Mucosa of descending colon (tissue), 3 donors: ENCODE data around the gene OSBPL7. TPM values are rescaled to one million over a fixed set of nuclear protein-coding genes. Genes with fewer than 3 reads are reported as not detected.
"Not testable (repeated sequence)": the region's sequence is repeated elsewhere in the genome, so short reads cannot be mapped to it uniquely, and the experiment has no call there.

Experiments
- ATAC-seq: fragments of 200-7000 bp; cut with Tn5 transposase; one replicate; pipeline ENCODE4 v1.9.1; 2020; ENCODE audit warnings: mild to moderate bottlenecking, moderate library complexity
- DNase-seq, 3 donors: peaks; one replicate each; pipeline ENCODE4 v3.0.0-alpha.2; 2020
- H3K36me3 ChIP-seq: fragments of 200-600 bp; one replicate; pipeline ENCODE4 v1.8.0; 2021; ENCODE audit warnings: low read depth, mild to moderate bottlenecking
- H3K4me1 ChIP-seq: fragments of 200-600 bp; one replicate; pipeline ENCODE4 v1.8.0; 2021; ENCODE audit warnings: low read depth, mild to moderate bottlenecking
- H3K4me3 ChIP-seq: fragments of 200-600 bp; one replicate; pipeline ENCODE4 v1.8.0; 2021; ENCODE audit warnings: mild to moderate bottlenecking
- H3K9me3 ChIP-seq: fragments of 200-600 bp; one replicate; pipeline ENCODE4 v1.8.0; 2021; ENCODE audit warnings: mild to moderate bottlenecking
- intact Hi-C, 2 donors: fragments of 100-400 bp; cut with DNase I in 1 of 2; cut with micrococcal nuclease in 1 of 2; formaldehyde crosslinking; loops; one replicate each; pipeline versions ENCODE4 v1.11.0 to v1.11.1; 2022; cut with DNase I, micrococcal nuclease
- total RNA-seq, 3 donors: library from RNA; stranded (reverse); fragmentation: NEBNext Ultra II Directional in 2 of 3; extraction: Animal tissue kit (Norgen Biotek cat#: 25700) in 2 of 3; gene quantifications; one replicate each; pipeline versions ENCODE4 v1.2.1 to v1.2.4, GENCODE V29; 2021 to 2023
- TF ChIP-seq, protein P1 (sequence below): fragments of 200-600 bp; IDR thresholded peaks from one replicate; pipeline ENCODE4 v1.8.0; 2022; ENCODE audit warnings: antibody characterized with exemption, mild to moderate bottlenecking
- donor health status: DM: no; HTN: no; CAD: no; lungs with moderate emphysema.
- donor health status: DM: no; HTN: no; CAD: no.
- donor health status: DM: no; HTN: yes; CAD: no.

OSBPL7 gene
- total RNA-seq, 3 donors from 2014 or later: 38.2 to 85.5 (median 71.1) TPM

DNA sequence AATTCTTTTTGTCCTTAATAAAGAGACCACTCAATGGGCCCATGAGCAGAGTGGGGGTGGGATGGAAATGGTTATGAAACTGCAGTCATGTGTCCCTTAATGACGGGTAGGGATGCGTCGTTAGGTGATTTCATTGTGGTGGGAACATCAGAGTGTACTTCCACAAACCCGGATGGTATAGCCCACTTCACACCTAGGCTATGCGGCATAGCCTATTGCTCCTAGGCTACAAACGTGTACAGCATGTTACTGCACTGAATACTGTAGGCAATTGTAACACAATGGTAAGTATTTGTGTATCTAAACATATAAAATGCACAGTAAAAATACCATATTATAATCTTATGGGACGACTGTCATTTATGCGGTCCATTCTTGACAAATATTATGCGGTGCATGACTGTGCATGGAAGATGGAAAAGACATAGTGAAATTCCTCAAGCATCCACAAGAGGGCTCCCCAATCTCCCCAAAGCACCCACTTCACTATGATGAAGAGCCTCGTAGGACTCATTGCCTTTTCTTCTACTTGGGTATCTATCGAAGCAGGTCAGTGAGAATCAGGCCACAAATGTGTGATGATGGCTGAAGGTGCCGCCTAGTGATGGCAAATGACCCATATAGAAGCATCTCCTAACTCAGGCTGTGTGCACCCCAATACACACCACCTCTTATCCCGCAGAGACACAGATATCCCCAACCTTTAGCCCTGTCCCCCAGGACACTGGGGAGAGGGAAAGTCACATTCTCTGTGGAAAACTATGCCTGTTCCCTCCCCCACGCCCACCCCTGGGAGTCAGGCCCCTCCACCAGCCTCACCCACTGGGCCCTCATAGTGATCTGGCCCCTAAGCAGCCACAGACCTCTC lies 45.0 kb downstream of the OSBPL7 start:
- Histone ChIP-seq H3K9me3 (no peaks in the 10 kb centered on the region), H3K36me3 (no peaks in the 10 kb centered on the region), H3K4me1 (no peaks in the 10 kb centered on the region), H3K4me3 (no peak overlapping the region)
- ATAC-seq (peak; percentile 89), DNase-seq (peak in 1 of 3 donors; percentile 49)
- TF ChIP-seq, protein P1, sequence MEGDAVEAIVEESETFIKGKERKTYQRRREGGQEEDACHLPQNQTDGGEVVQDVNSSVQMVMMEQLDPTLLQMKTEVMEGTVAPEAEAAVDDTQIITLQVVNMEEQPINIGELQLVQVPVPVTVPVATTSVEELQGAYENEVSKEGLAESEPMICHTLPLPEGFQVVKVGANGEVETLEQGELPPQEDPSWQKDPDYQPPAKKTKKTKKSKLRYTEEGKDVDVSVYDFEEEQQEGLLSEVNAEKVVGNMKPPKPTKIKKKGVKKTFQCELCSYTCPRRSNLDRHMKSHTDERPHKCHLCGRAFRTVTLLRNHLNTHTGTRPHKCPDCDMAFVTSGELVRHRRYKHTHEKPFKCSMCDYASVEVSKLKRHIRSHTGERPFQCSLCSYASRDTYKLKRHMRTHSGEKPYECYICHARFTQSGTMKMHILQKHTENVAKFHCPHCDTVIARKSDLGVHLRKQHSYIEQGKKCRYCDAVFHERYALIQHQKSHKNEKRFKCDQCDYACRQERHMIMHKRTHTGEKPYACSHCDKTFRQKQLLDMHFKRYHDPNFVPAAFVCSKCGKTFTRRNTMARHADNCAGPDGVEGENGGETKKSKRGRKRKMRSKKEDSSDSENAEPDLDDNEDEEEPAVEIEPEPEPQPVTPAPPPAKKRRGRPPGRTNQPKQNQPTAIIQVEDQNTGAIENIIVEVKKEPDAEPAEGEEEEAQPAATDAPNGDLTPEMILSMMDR: peak; percentile 53
- intact Hi-C loops: no loop called here

DNA sequence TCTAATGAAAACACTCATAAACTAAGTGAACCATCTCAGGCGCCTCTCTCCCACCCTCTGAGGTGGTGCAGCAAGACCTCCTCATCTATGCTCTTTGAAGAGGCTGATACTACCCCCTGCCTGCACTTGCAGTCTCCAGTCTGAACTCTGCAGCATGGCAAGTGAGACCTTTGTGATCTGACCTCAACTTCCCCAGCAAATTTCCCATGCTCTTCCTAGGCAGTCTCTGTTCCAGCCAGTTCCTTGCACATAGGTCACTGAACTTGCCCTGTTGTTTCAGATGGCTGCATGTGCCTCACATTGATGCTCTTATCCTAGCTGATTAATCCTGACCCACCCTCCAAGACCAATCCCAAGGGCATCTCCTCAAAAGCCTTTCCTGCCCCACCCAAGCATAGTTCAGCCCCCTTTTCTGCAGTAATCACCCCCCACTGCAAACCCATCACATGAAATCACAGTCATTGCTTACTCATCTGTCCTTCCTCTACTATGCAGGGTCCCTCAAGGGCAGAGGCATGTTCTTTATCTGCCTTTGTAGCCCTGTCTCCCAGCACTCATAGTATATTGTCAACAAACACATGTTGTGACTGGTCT lies 46.5 kb downstream of the OSBPL7 start:
- intact Hi-C loops: no loop called here
- H3K9me3 ChIP-seq: no peaks in the 10 kb centered on the region
- DNase-seq (no peak), ATAC-seq (no peak)
- H3K36me3 ChIP-seq: no peaks in the 10 kb centered on the region
- H3K4me1 ChIP-seq: no peaks in the 10 kb centered on the region
- no peak overlapping the region for H3K4me3 ChIP-seq
- TF ChIP-seq, protein P1: no peak

DNA sequence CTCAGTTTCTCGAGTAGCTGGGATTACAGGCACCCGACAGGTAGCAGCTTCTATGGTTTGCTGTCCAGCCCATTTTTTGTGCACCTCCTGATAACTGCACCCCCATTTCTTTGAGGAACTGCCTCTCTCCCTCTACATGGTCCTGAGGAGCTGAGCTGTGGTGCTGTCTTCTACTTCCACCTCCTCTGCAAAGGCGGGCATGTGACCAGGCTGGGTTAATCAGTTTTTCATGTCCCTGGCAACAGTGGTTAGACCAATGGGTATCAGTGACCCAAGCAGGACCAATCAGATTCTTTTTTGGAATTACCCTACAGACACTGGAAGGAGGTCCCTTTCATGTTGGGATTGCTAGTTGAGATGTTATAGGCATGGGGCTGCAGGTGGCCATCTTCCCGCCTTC lies 47.3 kb downstream of the OSBPL7 start:
- Histone ChIP-seq H3K4me1 (no peaks in the 10 kb centered on the region), H3K4me3 (no peak overlapping the region), H3K36me3 (no peaks in the 10 kb centered on the region), H3K9me3 (no peaks in the 10 kb centered on the region)
- TF ChIP-seq, protein P1: no peak
- DNase-seq (no peak), ATAC-seq (no peak)
- intact Hi-C loops: no loop called here

DNA sequence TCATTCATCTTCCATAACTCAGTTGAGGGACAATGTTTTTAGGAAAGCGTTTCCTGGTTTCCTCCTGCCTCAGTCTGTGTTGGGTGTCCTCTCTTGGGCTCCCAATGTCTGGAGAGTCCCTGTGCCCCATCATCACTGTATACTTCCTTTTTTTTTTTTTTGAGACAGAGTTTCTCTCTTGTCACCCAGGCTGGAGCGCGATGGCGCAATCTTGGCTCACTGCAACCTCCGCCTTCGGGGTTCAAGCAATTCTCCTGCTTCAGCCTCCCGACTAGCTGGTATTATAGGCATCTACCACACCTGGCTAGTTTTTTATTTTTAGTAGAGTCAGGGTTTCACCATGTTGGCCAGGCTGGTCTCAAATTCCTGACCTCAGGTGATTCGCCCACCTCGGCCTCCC lies 47.9 kb downstream of the OSBPL7 start:
- H3K4me3 ChIP-seq, H3K4me1 ChIP-seq, DNase-seq, intact Hi-C loops, ATAC-seq, H3K9me3 ChIP-seq, H3K36me3 ChIP-seq: not testable (repeated sequence)

DNA sequence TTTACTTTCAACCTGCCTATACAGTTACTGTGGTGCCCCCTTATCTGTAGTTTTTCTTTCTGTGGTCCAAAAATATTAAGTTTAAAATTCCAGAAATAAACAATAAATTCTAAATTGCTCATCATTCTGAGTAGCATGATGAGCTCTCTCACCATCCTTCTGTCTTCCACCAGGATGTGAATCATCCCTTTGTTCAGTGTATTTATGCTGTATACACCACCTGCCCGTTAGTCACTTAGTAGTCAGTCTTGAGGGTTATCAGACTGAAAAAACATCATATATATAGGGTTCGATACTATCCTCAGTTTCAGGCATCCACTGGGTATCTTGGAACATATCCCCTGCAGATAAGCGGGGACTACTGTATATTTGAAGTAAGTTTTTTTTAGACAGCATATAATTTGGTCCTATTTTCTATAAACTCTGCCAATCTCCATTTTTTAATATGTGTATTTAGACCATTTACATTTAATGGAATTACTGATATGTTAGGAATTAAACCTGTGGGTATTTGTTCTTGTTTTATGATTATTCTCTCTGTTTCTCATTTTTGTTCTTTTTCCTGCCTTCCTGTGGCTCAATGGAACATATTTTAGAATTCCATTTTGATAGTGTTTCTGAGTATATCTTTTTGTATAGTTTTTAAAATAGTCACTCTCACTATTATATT lies 57.5 kb downstream of the OSBPL7 start:
- TF ChIP-seq, protein P1: no peak
- Histone ChIP-seq H3K4me3 (no peak overlapping the region), H3K4me1 (no peaks in the 10 kb centered on the region), H3K9me3 (peaks cover 23% of the 10 kb centered on the region), H3K36me3 (no peaks in the 10 kb centered on the region)
- no peak for DNase-seq
- intact Hi-C loops: no loop called here
- no peak for ATAC-seq

DNA sequence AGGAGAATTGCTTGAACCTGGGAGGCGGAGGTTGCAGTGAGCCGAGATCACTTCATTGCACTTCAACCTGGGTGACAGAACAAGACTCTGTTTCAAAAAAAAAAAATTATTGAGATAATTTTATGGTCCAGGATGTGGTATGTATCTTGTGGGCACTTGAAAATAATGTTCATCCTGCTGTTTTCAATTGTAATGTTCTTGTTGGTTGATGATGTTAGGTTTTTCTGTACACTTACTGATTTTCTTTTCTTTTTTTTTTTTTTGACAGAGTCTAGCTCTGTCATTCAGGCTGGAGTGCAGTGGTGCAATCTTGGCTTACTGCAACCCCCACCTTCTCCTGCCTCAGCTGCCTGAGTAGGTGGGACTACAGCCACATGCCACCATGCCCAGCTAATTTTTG lies 58.9 kb downstream of the OSBPL7 start:
- ATAC-seq (no peak), DNase-seq (no peak)
- no peaks in the 10 kb centered on the region for H3K36me3 ChIP-seq
- no peak overlapping the region for H3K4me3 ChIP-seq
- no peaks in the 10 kb centered on the region for H3K4me1 ChIP-seq
- peaks cover 23% of the 10 kb centered on the region for H3K9me3 ChIP-seq
- TF ChIP-seq, protein P1: no peak
- intact Hi-C loops: no loop called here
